ENCODE data around the gene DCDC1.
A peak's percentile ranks its signal among the peaks of the same experiment; 100 is the strongest.

The DCDC1 gene

DNA sequence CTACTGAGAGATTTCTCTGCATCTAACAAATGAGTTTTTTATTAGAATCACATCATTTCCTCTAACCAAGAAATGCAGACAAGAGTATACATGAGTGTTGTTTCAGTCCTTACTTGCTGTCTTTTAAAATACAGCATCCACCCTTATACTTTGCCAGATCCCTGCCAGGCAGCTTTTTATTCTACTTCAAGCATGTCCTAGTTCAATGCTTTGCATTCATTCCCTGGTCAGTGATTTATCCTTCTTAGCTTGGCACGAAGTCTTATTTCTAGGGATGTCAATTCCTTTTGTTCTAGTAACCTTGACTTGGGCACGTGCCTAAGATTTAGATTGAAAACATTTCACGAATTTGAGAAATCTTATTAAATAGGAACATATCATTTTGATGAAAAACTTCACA is 476.2 kb downstream of the DCDC1 start:
- no peak for DNase-seq

DNA sequence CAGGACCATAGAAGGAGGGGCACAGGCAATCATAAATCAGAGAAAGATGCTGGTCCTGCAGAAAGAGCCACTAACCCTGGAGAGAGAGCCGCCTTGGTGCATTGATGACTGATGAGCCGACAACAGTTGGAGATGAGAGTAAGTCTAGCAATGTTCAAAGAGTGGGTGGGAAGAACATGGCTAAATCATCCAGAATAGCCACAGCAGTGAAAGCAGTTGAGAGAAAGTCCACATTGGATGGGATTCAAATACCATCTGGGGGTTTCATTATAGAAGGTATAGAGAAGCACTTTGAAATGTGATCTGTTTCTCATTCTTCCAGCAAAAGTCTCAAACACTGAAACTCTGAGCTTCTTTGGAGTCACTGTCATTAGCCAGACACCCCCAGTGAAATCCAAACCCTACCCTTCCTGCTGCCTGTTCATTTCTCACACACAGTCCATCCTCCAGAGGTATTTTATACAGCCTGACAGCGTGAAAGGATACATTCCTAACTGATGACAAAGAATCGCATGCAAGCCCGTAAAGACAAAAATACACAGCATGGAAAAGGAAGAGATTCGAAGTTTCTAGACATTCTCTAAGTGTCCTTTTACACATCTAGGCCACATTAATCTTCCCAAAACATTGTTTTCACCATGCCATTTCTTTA is 480.3 kb downstream of the DCDC1 start:
- no peak for DNase-seq

DNA sequence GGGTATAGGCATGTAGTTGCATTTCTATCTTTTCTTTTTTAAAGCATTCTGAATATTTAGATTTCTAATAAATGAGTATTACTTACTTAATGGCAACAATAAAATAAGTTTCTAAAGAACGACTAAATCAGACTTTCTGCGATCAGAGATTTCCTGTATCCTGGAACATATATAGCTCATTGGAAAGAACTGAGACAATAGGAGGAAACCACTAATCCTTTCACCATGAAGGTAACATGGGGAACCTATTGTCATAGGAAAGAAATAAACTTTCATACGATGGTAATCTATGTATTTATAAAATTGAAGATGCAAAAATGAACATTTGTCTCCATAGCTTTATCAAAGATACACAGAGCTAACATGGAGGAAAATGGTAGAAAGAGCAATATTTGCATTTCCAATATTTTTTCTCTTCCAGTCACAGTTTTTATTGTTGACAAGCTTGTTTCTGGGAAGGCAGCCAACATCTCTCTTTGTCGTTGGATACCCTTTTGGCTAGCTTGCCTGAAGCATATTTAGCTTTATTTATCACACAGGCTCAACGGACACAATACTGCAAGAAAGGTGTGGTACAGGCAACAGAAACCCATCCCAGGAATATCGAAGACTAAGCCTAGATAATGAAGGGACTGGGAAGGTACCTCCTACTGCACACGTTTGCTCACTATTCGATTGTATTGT is 490.1 kb downstream of the DCDC1 start:
- peak; percentile 55 for DNase-seq

DNA sequence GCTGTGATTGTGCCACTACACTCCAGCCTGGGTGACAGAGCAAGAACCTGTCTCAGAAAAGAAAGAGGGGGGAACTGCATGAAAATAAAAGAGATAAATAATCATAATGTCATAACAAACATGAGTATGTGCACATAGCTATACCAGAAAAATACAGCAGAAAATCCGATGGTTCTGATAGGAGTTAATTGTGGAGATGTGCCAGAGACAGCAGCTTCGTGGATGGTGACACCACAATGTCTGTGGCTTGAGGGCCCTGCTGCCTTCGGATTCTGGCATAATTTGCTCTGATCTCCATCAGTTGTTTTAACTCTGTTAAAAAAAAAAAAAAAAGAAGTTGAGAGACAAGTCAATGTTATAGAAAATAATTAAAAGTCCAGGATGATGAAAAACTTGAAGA is 491.1 kb downstream of the DCDC1 start:
- no peak for DNase-seq

DNA sequence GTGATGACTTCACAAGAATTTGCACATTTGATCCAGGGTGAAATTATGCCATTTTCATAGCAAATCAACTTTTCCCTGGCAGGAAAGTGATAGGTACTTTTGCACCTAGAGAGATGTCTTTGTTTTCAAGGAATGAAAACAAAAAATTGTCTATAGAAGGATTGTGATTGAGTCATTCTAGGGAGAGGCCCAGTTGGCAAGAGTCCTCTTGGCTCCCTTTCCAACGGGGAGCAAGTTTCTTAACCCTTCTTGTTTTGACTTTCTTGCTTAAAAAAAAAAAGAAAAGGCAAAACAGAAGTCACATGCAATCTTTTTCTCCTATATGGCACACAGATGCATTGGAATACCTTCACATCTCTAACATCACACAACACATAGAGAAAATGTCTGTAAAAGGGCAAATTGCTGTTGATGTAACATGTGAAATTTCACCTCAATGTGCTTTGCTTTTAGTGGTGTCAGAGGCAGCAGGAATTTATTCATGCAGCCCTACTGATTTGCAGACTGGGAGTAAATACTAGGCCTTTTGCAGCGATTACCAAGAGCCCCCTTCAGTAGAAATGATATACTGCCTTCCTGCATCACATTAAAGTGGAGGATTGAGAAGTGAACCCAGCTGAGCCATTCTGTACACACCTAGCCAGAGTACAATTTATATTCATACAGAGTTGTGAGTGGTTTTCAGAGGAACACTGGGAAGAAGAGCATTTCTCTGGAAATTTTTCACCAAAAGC is 492.7 kb downstream of the DCDC1 start:
- DNase-seq, result no peak

DNA sequence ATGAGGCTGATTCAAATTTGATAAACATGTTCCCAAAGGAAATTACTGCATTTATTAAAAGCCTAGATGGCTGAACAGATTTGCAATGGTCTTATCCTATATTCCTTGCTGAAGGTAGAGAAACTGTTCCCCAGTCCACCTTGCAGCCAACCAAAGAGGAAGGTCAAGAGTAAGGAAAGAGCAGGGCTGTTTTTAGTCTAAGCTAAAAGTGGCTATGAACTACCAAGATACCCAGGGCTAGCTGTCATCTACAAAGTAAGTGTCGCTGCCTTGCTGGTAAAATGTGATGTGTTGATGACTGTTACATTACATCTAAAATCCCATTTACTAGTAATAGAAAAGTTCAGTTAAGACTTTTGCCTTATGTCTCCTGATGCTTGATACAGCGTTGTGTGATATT is 493.3 kb downstream of the DCDC1 start:
- no peak for DNase-seq

DNA sequence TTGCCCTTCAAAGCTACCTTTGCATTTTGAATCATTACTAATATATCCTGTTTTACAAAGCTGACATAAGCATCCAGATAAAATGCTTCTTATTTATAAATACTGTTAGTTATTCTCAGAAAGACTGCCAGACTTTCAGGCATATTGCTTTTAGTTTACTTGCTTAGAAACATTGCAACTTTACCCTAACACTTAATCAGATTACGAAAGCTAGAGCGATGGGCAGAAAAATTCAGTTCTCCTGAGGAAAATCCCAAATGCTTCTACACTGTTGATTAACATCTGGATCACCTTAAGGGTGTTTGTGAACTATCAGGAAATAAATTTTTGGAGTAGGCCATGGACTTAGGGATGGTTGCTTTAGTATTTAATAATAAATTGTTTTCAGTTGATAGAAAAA is 493.7 kb downstream of the DCDC1 start:
- no peak for DNase-seq

DNA sequence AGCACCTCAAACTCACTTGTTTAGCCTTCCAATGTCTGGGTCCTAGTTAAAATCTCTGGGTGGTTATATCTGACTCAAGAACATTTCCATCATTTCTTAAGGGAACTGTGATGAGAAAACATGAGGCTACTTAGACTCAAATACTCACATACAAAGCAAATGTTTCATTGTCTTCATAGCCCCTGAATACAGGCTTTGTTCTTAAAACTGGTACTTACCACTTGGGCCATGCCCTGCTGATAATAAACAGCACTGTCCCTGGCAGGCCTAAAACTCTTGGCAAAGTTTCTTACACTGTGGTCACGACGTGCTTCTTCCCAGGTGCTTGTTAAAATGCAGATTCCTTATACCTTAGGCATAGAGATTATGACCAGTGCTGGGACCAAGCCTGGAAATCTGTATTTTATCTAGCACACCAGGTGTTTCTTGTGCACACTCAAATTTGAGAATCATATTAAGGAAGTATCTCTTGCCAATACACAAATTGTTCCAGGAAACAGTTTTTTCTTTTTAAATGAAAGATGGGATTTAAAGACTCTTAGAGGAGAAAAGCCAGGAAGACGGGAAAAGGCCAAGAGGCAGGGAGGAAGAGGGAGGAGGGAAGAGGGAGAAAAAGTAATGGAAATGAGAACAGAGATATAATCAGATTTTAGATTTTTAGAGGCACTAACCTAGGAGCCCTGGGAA is 495.5 kb downstream of the DCDC1 start:
- no peak for DNase-seq

DNA sequence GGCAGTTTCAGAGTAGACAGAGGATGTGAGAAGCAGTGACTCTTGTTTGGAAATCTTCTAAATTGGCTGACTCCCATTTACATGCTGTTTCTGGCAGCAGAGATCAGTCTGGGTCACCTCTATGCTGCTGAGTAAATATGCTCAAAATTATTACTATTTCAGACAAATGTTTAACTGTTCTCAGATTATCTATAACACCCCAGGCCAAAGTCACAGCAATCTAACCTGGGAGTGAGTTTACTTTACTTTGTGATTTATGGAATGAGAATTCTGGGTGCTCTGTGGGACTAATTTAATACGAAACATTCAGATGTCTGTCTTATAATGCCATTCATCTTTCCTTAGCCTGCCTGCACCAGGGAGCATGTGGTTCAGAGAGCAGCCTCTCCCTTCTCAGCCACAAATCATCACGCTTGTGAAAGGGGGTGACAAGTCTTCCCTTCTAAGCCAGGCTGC is 500.9 kb downstream of the DCDC1 start:
- no peak for DNase-seq

DNA sequence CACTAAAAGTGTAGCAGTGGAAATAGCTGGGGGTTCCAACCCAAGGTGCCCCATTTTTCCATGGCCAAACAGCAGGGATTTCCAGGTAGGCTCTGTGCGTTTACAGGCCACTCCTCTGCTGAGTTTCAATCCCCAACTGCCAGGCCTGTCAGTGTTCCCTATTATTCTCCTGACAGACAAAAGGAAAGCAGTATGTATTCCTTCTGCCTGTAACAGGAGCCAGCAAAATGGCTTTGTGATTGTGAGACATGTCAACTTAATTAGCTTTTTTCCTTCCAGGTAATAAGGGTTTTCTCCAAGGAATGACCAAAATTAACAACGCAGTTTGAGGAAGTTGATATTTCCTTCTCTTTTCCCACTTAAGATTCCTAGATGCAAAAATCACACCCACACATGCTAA is 506.3 kb downstream of the DCDC1 start:
- no peak for DNase-seq

DNA sequence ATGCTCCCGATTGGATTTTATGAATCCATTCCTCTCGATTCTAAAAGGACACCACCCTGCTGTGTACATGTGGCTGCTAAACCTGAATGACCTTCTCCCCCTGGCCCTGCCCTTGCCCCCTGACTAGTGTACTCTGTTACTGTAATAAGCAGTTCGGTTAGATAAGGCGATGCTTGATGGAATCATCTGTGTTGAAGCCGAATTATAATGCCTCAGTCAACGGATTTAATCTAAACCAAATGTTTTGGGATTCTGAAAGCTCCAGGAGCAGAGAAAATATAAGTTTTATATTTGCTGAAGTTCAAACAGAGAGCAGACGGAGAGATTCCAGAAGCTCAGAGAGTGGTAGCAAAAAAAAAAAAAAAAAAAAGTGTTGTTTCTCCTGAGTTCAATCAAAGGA is 508.0 kb downstream of the DCDC1 start:
- DNase-seq, result no peak

DNA sequence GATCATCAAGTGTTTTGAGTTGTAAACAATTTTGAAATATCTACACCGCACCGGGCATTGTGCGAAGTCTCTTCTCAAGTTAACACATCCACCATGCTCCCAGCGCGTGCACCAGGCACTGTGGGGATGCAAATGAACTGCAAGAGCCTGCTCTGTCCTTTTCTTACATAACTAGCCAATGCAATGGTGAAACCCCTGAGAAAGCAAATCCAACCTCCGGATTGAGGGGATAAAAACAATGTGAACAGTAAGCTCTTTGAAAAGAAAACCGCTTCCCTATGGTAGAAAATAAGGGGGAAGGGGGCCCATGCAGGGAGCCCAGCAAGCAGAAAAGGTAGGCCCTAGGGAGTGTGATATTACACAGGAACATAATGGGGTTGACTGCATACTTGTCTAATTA is 508.5 kb downstream of the DCDC1 start:
- DNase-seq, result no peak

DNA sequence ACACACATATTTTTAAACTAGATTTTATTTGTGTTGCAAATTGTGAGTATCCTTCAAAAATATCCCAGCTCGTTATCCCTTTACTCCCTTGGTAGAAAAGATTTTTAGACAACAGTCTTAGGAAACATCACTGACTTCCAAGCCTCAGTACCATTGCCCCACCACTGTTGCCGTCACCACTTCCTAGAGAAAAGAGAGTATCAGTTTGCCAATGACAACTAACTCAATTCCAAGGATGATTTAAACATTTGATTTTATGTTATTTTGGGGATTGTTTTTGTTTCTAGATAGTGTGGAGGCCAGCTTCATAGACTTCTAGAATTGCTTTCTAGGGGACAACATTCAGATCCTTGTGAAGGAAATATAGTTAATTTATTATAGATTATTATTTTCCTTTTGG is 509.4 kb downstream of the DCDC1 start:
- no peak for DNase-seq

DNA sequence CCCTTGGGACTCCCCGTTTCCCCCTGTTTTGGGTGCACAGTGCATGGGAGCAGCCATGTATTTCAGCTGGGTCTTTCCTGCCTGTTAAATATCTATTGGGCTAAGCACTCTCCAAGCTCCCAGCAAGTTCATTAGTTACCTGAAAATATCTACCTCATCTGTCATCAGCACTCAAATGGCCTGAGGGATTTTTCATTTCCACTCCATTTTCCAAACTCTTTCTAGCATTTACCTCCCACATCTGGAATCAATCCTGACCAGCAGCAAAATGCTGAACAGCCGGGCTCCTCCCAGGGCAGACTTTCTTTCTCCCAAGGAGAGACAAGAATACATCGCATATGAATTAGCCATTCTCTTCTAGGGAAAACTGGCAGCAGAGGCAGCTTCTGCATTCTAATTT is 509.9 kb downstream of the DCDC1 start:
- DNase-seq, result no peak

DNA sequence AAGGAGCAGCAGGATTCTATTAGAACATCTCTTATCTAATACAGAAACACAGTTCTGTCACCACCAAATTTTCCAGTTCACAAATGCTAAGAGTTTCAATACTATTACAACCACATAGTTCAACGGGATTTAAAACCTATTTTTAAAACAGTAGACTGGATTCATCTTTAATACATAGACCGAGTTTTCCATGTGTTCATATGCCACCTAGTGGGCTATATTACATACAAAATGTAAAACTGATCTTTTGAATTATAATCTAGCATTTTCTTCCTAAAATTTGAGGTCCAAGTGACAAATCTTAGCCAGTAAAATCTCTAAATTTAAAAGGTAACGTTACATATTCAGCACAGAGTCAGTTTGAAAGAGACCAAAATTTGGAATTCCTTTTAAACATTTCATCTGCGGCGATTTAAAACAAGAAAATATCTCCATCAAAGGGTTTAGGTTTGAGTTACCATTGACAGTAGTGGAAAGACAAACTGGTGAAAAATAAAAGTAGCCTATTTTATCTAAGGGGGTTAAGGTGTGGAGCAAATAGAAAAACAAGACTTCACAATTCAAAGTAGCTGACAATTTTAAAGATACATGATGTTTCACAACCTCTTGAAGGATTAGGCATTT is 514.0 kb downstream of the DCDC1 start:
- DNase-seq, result no peak

DNA sequence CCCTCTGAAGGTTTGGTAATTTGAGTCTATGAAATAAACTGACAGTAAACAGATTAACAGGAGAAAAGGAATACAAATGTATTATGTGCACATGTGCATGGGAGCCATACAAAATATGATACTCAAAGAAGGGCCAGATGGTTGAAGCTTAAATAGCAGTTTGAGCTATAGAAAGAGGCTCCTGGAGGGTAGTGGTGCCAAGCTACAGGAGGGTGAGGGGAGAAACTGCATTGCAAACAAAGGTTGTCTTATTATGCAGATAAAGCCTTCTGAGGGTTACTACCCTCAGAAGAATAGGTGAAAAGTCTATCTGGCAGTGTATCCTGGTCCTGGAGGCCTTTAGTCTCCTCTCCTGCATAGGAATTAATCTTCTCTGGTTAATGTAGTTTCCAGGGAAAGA is 516.1 kb downstream of the DCDC1 start:
- no peak for DNase-seq

DNA sequence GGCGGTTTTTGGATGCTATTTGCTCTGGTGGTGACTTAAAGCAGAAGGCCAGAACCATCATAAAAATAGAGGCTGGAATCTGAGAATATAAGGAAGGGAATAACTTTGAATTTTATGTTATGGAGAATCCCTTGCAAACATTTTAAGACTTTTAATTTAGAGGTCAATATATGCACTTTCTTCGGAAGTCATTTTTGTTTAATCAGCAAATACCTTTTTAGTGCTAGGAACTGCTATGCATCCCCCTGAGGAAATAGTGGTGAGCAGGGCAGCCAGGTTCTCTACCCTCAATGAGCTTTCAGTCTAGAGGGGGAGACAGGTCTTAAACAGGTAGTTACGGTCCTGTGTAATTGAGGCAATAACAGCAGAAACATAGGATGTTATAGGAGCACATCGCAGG is 516.9 kb downstream of the DCDC1 start:
- DNase-seq, result no peak

DNA sequence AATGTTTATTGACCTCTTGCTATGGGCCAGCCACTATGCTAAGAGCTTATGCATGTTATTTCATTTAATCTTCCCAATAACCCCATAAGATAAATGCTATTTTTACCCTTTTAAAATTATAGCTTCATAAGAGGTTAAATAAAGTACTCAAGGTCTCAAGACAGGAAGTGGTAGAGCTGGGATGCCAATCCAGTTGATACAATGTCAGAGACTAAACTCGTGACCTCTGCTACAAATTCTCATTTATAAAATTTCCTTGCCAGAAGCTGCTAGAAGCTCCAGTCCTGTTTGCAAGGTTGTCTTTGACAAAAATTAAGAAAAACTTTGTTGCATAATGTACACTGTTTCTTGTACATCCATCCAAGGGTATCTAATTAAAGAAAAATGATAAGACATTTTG is 517.4 kb downstream of the DCDC1 start:
- no peak for DNase-seq

DNA sequence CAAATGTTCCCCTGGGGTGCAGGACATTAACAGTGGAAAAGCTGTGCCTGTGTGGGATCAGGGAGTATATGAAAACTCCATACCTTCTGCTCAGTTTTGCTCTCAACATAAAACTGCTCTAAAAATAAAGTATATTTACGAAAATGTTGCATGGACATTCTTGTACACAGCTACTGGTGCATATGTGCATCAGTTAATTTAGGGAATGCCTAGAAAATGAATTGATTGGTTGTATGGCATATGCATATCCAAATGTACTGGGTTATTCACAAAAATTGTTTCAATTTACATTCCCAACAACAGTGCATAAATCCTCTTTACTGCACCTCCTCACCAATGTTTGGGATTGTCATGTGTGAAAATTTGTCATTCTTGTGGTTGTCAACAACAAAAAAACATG is 532.3 kb downstream of the DCDC1 start:
- DNase-seq, result no peak

DNA sequence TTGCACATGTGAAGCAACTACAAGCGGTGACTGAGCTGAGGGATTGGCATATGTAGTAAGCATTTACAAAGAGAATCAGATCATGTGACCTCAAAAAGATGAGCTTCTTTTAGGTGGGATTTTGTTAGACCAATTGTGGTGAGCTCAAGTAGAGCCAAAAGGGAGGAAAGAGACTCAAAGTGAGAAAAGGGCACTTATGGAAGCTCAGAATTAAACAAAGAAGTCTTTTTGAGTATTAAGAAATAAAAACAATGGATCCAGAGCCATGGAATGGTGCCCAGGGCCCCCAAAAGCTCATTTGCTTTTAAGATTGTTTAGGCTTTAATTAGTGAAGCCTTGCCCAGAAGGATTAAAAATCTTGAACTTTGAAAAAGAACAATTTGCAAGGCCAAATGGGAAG is 536.7 kb downstream of the DCDC1 start:
- DNase-seq, result no peak

DNA sequence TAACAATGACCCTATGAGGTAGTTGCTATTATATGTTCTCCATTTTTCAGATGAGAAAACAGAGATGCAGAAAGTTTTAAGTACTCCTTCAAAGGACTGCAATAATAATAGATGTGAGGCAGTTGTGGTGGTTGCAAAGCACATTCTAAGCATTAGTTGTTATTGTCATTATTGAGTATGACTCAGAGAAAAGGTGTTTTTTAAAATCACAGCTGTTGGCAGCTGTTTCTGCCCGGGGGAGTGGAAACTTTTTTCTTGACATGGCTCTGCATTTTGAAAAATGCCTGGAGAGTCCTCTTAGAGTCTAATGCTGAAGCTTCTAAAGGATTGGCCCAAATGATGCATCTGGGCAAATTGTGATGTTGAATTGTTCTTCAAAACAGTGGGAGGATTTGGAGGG is 538.9 kb downstream of the DCDC1 start:
- DNase-seq, result no peak

DNA sequence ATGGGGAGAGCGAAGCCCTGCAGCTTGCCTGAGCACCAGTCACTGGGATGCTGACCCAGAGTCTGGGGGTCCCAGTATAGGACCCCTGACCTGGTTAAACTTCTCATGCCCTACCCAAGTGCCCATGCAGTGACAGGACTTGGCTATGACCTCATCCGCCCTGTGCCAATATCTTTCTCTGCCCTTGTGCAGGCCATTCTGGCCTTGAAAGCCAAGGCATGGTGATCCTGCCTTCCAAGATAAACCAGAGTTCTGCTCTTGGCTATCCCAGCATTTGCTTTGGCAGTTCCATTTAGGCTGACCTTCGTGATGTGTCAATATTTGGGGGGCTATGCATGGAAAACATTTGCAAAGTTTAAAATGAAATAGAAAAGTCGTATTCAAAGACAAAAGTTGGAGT is 542.6 kb downstream of the DCDC1 start:
- no peak for DNase-seq

DNA sequence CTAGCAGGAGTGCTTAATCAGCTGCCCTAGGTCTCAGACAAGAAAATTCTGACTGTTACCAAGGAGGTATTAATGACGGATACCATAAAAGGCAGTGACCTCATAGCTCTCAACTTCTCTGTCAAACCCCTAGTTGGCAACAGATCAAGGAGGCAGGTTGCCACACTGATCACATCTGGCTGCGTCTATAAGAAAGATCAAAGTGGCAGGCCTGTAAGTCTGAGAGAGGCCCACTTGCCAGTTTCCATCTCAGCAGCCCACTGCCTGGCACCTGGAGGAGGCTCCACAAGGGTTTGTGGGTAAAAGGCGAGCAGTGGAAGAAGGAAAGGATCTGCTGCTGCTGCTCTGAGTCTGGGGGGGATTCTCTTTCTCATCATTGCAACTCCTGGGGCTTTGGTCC is 543.8 kb downstream of the DCDC1 start:
- DNase-seq, result no peak
